IMR-90 (cell line): Measurements from ENCODE around the gene EBF4. TPM values are rescaled to one million over a fixed set of nuclear protein-coding genes. Genes with fewer than 3 reads are reported as not detected.

Experiments used
- ATAC-seq: fragments of 200-7000 bp; cut with Tn5 transposase; 2 replicates; pipeline ENCODE4 v1.9.1; 2020; ENCODE audit warnings: low read depth, mild to moderate bottlenecking, moderate library complexity
- BruUV-seq: library from RNA; stranded (reverse); fragments of 400-500 nt; replicated peaks from 2 replicates; lab custom pipeline; 2021; lab: Mats Ljungman, UMichigan
- CTCF ChIA-PET: fragments of 300-600 bp; formaldehyde crosslinking; extraction: SDS; loops from one replicate; lab custom pipeline; 2021; ENCODE audit warnings: antibody characterized with exemption; lab: Yijun Ruan, JAX
- POLR2A ChIA-PET: fragments of 300-600 bp; sonication (Branson Sonifier 250); formaldehyde crosslinking; loops from one replicate; lab custom pipeline; 2022; ENCODE audit warnings: antibody characterized with exemption; ENCODE audit not compliant: unreplicated experiment; lab: Charles Lee
- DNase-seq: peaks from one replicate; pipeline ENCODE4 v3.0.0; 2013
- H2AFZ ChIP-seq: replicated peaks from 2 replicates; pipeline ENCODE3; 2013; ENCODE audit warnings: low read length, mild to moderate bottlenecking; ENCODE audit not compliant: poor library complexity
- H2AK5ac ChIP-seq: 2 replicates; pipeline ENCODE4 v1.6.1; 2013; ENCODE audit warnings: low read depth, low read length, inconsistent platforms
- H2AK9ac ChIP-seq: replicated peaks from 2 replicates; pipeline ENCODE3; 2013; ENCODE audit warnings: mild to moderate bottlenecking, low read depth, low read length, moderate library complexity; ENCODE audit not compliant: poor library complexity
- H2BK120ac ChIP-seq: 2 replicates; pipeline ENCODE4 v1.6.1; 2013; ENCODE audit warnings: low read depth, low read length, inconsistent platforms
- H2BK15ac ChIP-seq: 3 replicates; pipeline ENCODE4 v1.6.1; 2013; ENCODE audit warnings: low read depth, low read length, inconsistent platforms
- H2BK20ac ChIP-seq: 2 replicates; pipeline ENCODE4 v1.6.1; 2013; ENCODE audit warnings: low read depth, mild to moderate bottlenecking, inconsistent platforms, low read length, moderate library complexity
- H2BK5ac ChIP-seq: 2 replicates; pipeline ENCODE4 v1.6.1; 2013; ENCODE audit warnings: mild to moderate bottlenecking, low read depth, low read length, inconsistent platforms; ENCODE audit not compliant: poor library complexity, severe bottlenecking
- H3K14ac ChIP-seq: replicated peaks from 2 replicates; pipeline ENCODE4 v1.6.1; 2013; ENCODE audit warnings: low read depth, low read length, inconsistent platforms
- H3K18ac ChIP-seq: 2 replicates; pipeline ENCODE4 v1.6.1; 2013; ENCODE audit warnings: low read depth, low read length, control low read depth
- H3K23ac ChIP-seq: 2 replicates; pipeline ENCODE4 v1.6.1; 2013; ENCODE audit warnings: low read depth, low read length, inconsistent platforms
- H3K27ac ChIP-seq: 2 replicates; pipeline ENCODE4 v1.5.1; 2013; ENCODE audit warnings: mild to moderate bottlenecking, control low read depth, low read length; ENCODE audit not compliant: insufficient read depth
- H3K27me3 ChIP-seq: 2 replicates; pipeline ENCODE4 v1.6.1; 2013; ENCODE audit warnings: low read length; ENCODE audit not compliant: control insufficient read depth, insufficient read depth
- H3K36me3 ChIP-seq: 2 replicates; pipeline ENCODE4 v1.6.1; 2013; ENCODE audit warnings: low read length, mixed read lengths; ENCODE audit not compliant: control insufficient read depth, insufficient read depth
- H3K4ac ChIP-seq: 2 replicates; pipeline ENCODE4 v1.6.1; 2013; ENCODE audit warnings: low read depth, low read length, inconsistent platforms
- H3K4me1 ChIP-seq: 2 replicates; pipeline ENCODE4 v1.6.1; 2013; ENCODE audit warnings: low read length, mixed read lengths; ENCODE audit not compliant: control insufficient read depth, insufficient read depth
- H3K4me2 ChIP-seq: 2 replicates; pipeline ENCODE4 v1.6.1; 2013; ENCODE audit warnings: low read depth, mild to moderate bottlenecking, control low read depth, low read length, moderate library complexity
- H3K4me3 ChIP-seq: 2 replicates; pipeline ENCODE4 v1.5.1; 2013; ENCODE audit warnings: low read depth, mild to moderate bottlenecking, control low read depth, low read length, moderate library complexity; ENCODE audit not compliant: insufficient read depth
- H3K56ac ChIP-seq: 2 replicates; pipeline ENCODE4 v1.6.1; 2013; ENCODE audit warnings: low read length, inconsistent platforms; ENCODE audit not compliant: insufficient read depth; ENCODE audit errors: extremely low read depth
- H3K79me1 ChIP-seq, 2 experiments: 2 replicates each; pipeline ENCODE4 v1.6.1; 2013; ENCODE audit warnings: low read length in 2 of 2, inconsistent platforms in 1 of 2, low read depth in 1 of 2
- H3K9ac ChIP-seq: 2 replicates; pipeline ENCODE4 v1.6.1; 2013; ENCODE audit warnings: low read depth, low read length, control low read depth
- H3K9me1 ChIP-seq: 2 replicates; pipeline ENCODE4 v1.6.1; 2013; ENCODE audit warnings: low read length, inconsistent platforms; ENCODE audit not compliant: insufficient read depth
- H3K9me3 ChIP-seq: 2 replicates; pipeline ENCODE4 v1.6.1; 2013; ENCODE audit warnings: low read length; ENCODE audit not compliant: control insufficient read depth, insufficient read depth
- H4K20me1 ChIP-seq: 2 replicates; pipeline ENCODE4 v1.6.1; 2013; ENCODE audit warnings: low read length, inconsistent platforms; ENCODE audit not compliant: insufficient read depth
- H4K5ac ChIP-seq: 2 replicates; pipeline ENCODE4 v1.6.1; 2013; ENCODE audit warnings: mild to moderate bottlenecking, low read depth, low read length, control low read depth
- H4K8ac ChIP-seq, 2 experiments: 2 replicates each; pipeline ENCODE4 v1.6.1; 2013; ENCODE audit warnings: low read depth in 2 of 2, low read length in 2 of 2, control low read depth in 1 of 2, inconsistent platforms in 1 of 2
- H4K91ac ChIP-seq: 2 replicates; pipeline ENCODE4 v1.6.1; 2013; ENCODE audit warnings: low read depth, low read length, inconsistent platforms; ENCODE audit not compliant: insufficient read depth
- BHLHE40 ChIP-seq: fragments of 150-350 bp; IDR thresholded peaks from 2 replicates; pipeline ENCODE4 v1.6.1; 2016; ENCODE audit warnings: mild to moderate bottlenecking, low read depth, low read length
- POLR2A ChIP-seq: IDR thresholded peaks from 2 replicates; pipeline ENCODE4 v1.6.1; 2012; ENCODE audit warnings: mild to moderate bottlenecking, low read depth, low read length
- RAD21 ChIP-seq: IDR thresholded peaks from 2 replicates; pipeline ENCODE4 v1.6.1; 2012; ENCODE audit warnings: low read length, improper control_type of control experiment
- RCOR1 ChIP-seq: IDR thresholded peaks from 2 replicates; pipeline ENCODE4 v1.6.1; 2012; ENCODE audit warnings: mild to moderate bottlenecking, low read length, improper control_type of control experiment; ENCODE audit not compliant: insufficient replicate concordance
- WGBS, 2 experiments: methylation state at CpG; one replicate each; pipeline versions ENCODE4 v1.1.5 to v1.1.7; 2013; ENCODE audit warnings: missing lambda C conversion rate in 2 of 2; ENCODE audit not compliant: insufficient read length in 1 of 2; ENCODE audit errors: extremely low coverage in 2 of 2; 5-methylcytosine and 5-hydroxymethylcytosine counted together
- dilution Hi-C: fragments of 300-500 bp; cut with HindIII; formaldehyde crosslinking; loops from one replicate; pipeline ENCODE4 v1.14.3; 2018; ENCODE audit warnings: low sequenced_read_pairs; ENCODE audit not compliant: unreplicated experiment
- in situ Hi-C: fragments of 300-500 bp; cut with MboI; formaldehyde crosslinking; loops from 3 replicates; pipeline ENCODE4 v1.14.3; 2019; ENCODE audit warnings: low sequenced_read_pairs, inconsistent platforms, mixed read lengths
- intact Hi-C: fragments of 100-400 bp; cut with micrococcal nuclease; formaldehyde crosslinking; loops from 2 replicates; pipeline ENCODE4 v1.10.0; 2022
- polyA plus RNA-seq, 3 experiments: library from polyadenylated mRNA; depleted of rRNA; stranded (reverse); fragments of >200 nt; gene quantifications; 2 replicates each; pipeline ENCODE4 v1.2.3, GENCODE V29; 2012; ENCODE audit warnings: low replicate concordance in 1 of 3
- total RNA-seq: library from RNA; depleted of rRNA; stranded (reverse); fragments of >200 nt; gene quantifications from 2 replicates; pipeline ENCODE4 v1.2.3, GENCODE V29; 2012
- TF ChIP-seq, protein P1 (sequence below): fragments of 150-350 bp; IDR thresholded peaks from 2 replicates; pipeline ENCODE4 v1.6.1; 2017; ENCODE audit warnings: mild to moderate bottlenecking, antibody characterized with exemption, low read length, low read depth
- TF ChIP-seq, protein P2 (sequence below): conservative IDR thresholded peaks from 2 replicates; pipeline ENCODE4 v1.5.1; 2012; ENCODE audit warnings: mild to moderate bottlenecking, low read depth, low read length, improper control_type of control experiment
- TF ChIP-seq, protein P3 (sequence below): fragments of 150-350 bp; IDR thresholded peaks from 2 replicates; pipeline ENCODE4 v1.6.1; 2016; ENCODE audit warnings: low read depth, mild to moderate bottlenecking, low read length, moderate library complexity, borderline replicate concordance

EBF4 gene
- total and polyA plus RNA-seq, 2 of the 4 experiments (the other 2 are of a cell fraction): 0.18 to 1.1 TPM

DNA sequence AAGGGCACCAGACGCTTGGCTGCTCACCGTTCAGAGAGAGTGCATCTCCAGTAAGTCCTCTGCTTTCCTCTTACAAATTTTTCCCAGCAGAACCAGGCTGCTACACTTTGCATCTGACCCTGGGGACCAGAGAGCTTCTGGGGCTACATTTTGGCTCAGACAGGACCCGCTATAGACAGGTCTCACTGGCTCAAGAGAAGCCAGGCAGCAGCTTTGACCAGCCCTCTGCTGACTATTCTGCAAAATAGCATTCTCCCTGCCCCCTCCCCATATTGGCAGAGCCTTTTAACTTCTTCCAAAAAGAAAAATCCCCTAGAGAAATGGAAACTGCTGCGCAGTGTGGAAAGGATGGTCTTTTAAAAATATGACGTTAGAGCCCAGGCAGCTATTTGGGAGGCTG, 70.6 kb downstream of the EBF4 start:
- Histone ChIP-seq H3K9ac (no peak overlapping the region), H2AFZ (no peak overlapping the region), H4K20me1 (no peaks in the 10 kb centered on the region), H2BK120ac (no peak overlapping the region), H3K36me3 (no peaks in the 10 kb centered on the region), H2BK20ac (no peak overlapping the region), H3K79me1 (no peaks in the 10 kb centered on the region), H3K4ac (no peak overlapping the region), H3K4me3 (no peak overlapping the region), H2AK9ac (no peak overlapping the region), H3K9me1 (no peaks in the 10 kb centered on the region), H3K23ac (no peak overlapping the region), H3K56ac (no peak overlapping the region), H4K5ac (no peak overlapping the region), H2BK15ac (no peak overlapping the region), H3K4me2 (no peak overlapping the region), H4K8ac (no peak overlapping the region), H2BK5ac (no peak overlapping the region), H4K91ac (no peak overlapping the region), H2AK5ac (no peak overlapping the region), H3K4me1 (peaks cover 1% of the 10 kb centered on the region; the same call in 1 of the 2 replicates), H3K18ac (no peak overlapping the region), H3K14ac (no peak overlapping the region), H3K27ac (no peak overlapping the region), H3K27me3 (peaks cover 11% of the 10 kb centered on the region), H3K9me3 (no peaks in the 10 kb centered on the region)
- intact Hi-C loops: no loop called here
- 29% methylated on average over 1 of the region's 5 CpGs; no CpG with 5 or more reads in 1 of the 2 experiments for WGBS, 2 experiments
- ChIA-PET POLR2A (no interaction called here), CTCF (no interaction called here)
- TF ChIP-seq RCOR1: no peak
- TF ChIP-seq POLR2A: no peak
- TF ChIP-seq, protein P1, sequence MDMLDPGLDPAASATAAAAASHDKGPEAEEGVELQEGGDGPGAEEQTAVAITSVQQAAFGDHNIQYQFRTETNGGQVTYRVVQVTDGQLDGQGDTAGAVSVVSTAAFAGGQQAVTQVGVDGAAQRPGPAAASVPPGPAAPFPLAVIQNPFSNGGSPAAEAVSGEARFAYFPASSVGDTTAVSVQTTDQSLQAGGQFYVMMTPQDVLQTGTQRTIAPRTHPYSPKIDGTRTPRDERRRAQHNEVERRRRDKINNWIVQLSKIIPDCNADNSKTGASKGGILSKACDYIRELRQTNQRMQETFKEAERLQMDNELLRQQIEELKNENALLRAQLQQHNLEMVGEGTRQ: no peak
- TF ChIP-seq, protein P2, sequence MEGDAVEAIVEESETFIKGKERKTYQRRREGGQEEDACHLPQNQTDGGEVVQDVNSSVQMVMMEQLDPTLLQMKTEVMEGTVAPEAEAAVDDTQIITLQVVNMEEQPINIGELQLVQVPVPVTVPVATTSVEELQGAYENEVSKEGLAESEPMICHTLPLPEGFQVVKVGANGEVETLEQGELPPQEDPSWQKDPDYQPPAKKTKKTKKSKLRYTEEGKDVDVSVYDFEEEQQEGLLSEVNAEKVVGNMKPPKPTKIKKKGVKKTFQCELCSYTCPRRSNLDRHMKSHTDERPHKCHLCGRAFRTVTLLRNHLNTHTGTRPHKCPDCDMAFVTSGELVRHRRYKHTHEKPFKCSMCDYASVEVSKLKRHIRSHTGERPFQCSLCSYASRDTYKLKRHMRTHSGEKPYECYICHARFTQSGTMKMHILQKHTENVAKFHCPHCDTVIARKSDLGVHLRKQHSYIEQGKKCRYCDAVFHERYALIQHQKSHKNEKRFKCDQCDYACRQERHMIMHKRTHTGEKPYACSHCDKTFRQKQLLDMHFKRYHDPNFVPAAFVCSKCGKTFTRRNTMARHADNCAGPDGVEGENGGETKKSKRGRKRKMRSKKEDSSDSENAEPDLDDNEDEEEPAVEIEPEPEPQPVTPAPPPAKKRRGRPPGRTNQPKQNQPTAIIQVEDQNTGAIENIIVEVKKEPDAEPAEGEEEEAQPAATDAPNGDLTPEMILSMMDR: no peak
- TF ChIP-seq BHLHE40: no peak
- TF ChIP-seq RAD21: no peak
- TF ChIP-seq, protein P3, sequence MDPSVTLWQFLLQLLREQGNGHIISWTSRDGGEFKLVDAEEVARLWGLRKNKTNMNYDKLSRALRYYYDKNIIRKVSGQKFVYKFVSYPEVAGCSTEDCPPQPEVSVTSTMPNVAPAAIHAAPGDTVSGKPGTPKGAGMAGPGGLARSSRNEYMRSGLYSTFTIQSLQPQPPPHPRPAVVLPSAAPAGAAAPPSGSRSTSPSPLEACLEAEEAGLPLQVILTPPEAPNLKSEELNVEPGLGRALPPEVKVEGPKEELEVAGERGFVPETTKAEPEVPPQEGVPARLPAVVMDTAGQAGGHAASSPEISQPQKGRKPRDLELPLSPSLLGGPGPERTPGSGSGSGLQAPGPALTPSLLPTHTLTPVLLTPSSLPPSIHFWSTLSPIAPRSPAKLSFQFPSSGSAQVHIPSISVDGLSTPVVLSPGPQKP: no peak
- no peak for ATAC-seq
- BruUV-seq: no TSS peak
- DNase-seq: no peak
- dilution Hi-C loops: no loop called here
- in situ Hi-C loops: no loop called here
